Measurements from ENCODE around the gene FOXL1. TPM values are rescaled to one million over a fixed set of nuclear protein-coding genes. Genes with fewer than 3 reads are reported as not detected.
"Not testable (repeated sequence)": the region's sequence is repeated elsewhere in the genome, so short reads cannot be mapped to it uniquely, and the experiment has no call there.

FOXL1 gene
- total RNA-seq, 1 experiment from 2014 or later, result 0.11 TPM

DNA sequence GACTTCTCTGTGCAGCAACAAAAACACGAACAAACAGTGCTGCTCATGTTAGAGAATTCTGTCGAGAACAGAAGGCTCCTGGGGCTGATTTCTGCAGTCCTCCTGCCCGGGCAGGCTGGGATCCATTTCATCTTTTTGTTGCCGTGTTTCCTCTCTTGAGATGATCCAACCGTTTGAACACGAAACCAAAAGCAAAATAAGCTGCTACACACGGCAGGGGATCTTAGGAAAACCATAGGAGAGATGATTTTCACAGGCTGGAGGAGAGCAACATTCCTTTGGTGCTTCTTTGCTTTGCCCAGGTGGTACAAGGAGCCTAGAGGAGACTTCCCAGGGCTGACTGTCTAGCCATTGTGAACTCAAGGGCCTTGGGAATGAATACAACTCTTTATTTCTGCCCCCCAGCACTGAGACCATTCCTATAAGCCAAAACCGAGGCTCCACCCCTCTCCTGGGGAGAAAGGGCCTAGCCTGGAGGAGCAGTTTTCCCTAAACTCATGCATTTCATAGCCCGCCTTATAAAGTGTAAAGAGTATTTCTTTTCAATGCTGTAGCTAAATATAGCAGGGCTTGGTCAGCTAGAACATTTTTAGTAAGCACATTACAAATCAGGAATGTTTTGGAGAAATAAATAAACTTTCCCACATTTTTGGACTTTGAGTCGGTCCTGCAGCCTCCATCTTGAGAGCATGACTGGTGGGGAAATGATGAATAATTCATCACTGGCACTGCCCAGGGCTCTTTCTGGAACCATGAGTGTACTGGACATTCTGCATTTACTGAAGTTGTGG is 7.7 kb downstream of the FOXL1 start:
- H3K9me3 ChIP-seq, result no peaks in the 10 kb centered on the region
- ChIA-PET POLR2A (no interaction called here), CTCF (no interaction called here)
- H3K27ac Mint-ChIP-seq (ENCODE audit: unreplicated experiment), result no peak overlapping the region
- no peak for DNase-seq
- TF ChIP-seq, protein P1, sequence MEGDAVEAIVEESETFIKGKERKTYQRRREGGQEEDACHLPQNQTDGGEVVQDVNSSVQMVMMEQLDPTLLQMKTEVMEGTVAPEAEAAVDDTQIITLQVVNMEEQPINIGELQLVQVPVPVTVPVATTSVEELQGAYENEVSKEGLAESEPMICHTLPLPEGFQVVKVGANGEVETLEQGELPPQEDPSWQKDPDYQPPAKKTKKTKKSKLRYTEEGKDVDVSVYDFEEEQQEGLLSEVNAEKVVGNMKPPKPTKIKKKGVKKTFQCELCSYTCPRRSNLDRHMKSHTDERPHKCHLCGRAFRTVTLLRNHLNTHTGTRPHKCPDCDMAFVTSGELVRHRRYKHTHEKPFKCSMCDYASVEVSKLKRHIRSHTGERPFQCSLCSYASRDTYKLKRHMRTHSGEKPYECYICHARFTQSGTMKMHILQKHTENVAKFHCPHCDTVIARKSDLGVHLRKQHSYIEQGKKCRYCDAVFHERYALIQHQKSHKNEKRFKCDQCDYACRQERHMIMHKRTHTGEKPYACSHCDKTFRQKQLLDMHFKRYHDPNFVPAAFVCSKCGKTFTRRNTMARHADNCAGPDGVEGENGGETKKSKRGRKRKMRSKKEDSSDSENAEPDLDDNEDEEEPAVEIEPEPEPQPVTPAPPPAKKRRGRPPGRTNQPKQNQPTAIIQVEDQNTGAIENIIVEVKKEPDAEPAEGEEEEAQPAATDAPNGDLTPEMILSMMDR (IDR thresholded peaks at IDR 0.05; ENCODE audit: insufficient read depth in 1 of 2, low read depth in 1 of 2, low read length in 1 of 2, severe bottlenecking in 1 of 2, unreplicated experiment in 1 of 2), result no peak
- no peaks in the 10 kb centered on the region for H3K4me1 Mint-ChIP-seq (ENCODE audit: low read depth, unreplicated experiment)
- no peaks in the 10 kb centered on the region for H3K36me3 Mint-ChIP-seq (ENCODE audit: insufficient read depth, unreplicated experiment)
- no peaks in the 10 kb centered on the region for H3K4me1 ChIP-seq
- no peaks in the 10 kb centered on the region for H3K27me3 ChIP-seq (replicated peaks; ENCODE audit: control insufficient read depth, insufficient read depth, low read length)
- H3K36me3 ChIP-seq (ENCODE audit: control insufficient read depth, insufficient read depth, low read length), result no peaks in the 10 kb centered on the region
- intact Hi-C loops (cut with micrococcal nuclease; ENCODE audit: unreplicated experiment), result no loop called here
- no TSS peak for BruUV-seq (replicated peaks)
- no peaks in the 10 kb centered on the region for H3K9me3 Mint-ChIP-seq (ENCODE audit: unreplicated experiment)
- H3K4me3 Mint-ChIP-seq (ENCODE audit: unreplicated experiment), result no peak overlapping the region
- no peak overlapping the region for H3K4me3 ChIP-seq (ENCODE audit: low read depth, low read length)
- H3K27me3 Mint-ChIP-seq (ENCODE audit: insufficient read depth, unreplicated experiment), result peaks cover 9% of the 10 kb centered on the region

DNA sequence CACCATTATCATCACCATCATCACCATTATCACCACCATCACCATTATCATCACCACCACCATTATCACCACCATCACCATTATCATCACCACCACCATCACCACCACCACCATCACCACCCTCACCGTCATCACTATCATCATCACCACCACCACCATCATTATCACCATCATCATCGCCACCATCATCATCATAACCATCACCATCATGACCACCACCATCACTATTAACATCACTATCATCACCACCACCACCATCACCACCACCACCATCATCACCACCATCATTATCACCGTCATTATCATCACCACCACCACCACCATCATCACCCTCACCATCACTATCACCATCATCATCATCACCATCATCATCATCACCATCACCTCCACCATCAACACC is 9.1 kb downstream of the FOXL1 start:
- ChIA-PET CTCF (no interaction called here), POLR2A (no interaction called here)
- no peaks in the 10 kb centered on the region for H3K9me3 Mint-ChIP-seq (ENCODE audit: unreplicated experiment)
- peaks cover 7% of the 10 kb centered on the region for H3K27me3 Mint-ChIP-seq (ENCODE audit: insufficient read depth, unreplicated experiment)
- TF ChIP-seq, protein P1 (IDR thresholded peaks at IDR 0.05; ENCODE audit: insufficient read depth in 1 of 2, low read depth in 1 of 2, low read length in 1 of 2, severe bottlenecking in 1 of 2, unreplicated experiment in 1 of 2), result no peak
- no peak overlapping the region for H3K4me3 ChIP-seq (ENCODE audit: low read depth, low read length)
- H3K36me3 ChIP-seq (ENCODE audit: control insufficient read depth, insufficient read depth, low read length), result no peaks in the 10 kb centered on the region
- no TSS peak for BruUV-seq (replicated peaks)
- intact Hi-C loops (cut with micrococcal nuclease; ENCODE audit: unreplicated experiment), result no loop called here
- no peaks in the 10 kb centered on the region for H3K4me1 Mint-ChIP-seq (ENCODE audit: low read depth, unreplicated experiment)
- DNase-seq, result no peak
- H3K27me3 ChIP-seq (replicated peaks; ENCODE audit: control insufficient read depth, insufficient read depth, low read length), result no peaks in the 10 kb centered on the region
- H3K9me3 ChIP-seq, result no peaks in the 10 kb centered on the region
- no peak overlapping the region for H3K4me3 Mint-ChIP-seq (ENCODE audit: unreplicated experiment)
- no peaks in the 10 kb centered on the region for H3K36me3 Mint-ChIP-seq (ENCODE audit: insufficient read depth, unreplicated experiment)
- H3K4me1 ChIP-seq, result no peaks in the 10 kb centered on the region
- no peak overlapping the region for H3K27ac Mint-ChIP-seq (ENCODE audit: unreplicated experiment)

DNA sequence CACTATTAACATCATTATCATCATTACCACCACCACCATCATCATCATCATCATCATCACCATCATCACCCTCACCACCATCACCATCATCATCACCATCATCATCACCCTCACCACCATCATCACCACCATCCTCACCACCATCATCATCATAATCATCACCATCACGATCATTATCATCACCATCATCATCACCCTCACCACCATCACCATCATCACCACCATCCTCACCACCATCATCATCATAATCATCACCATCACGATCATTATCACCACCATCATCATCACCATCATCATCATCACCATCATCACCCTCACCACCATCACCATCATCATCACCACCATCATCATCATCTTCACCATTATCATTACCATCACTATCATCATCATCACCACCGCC is 9.6 kb downstream of the FOXL1 start:
- CTCF ChIA-PET; H3K27ac Mint-ChIP-seq (ENCODE audit: unreplicated experiment); POLR2A ChIA-PET; DNase-seq; BruUV-seq (replicated peaks); H3K4me1 Mint-ChIP-seq (ENCODE audit: low read depth, unreplicated experiment); H3K9me3 Mint-ChIP-seq (ENCODE audit: unreplicated experiment); H3K27me3 Mint-ChIP-seq (ENCODE audit: insufficient read depth, unreplicated experiment); H3K36me3 Mint-ChIP-seq (ENCODE audit: insufficient read depth, unreplicated experiment); H3K4me3 Mint-ChIP-seq (ENCODE audit: unreplicated experiment); H3K4me1 ChIP-seq; intact Hi-C loops (cut with micrococcal nuclease; ENCODE audit: unreplicated experiment); H3K9me3 ChIP-seq; H3K27me3 ChIP-seq (replicated peaks; ENCODE audit: control insufficient read depth, insufficient read depth, low read length); H3K36me3 ChIP-seq (ENCODE audit: control insufficient read depth, insufficient read depth, low read length); H3K4me3 ChIP-seq (ENCODE audit: low read depth, low read length): not testable (repeated sequence)

Data from Caco-2 (cell line).